Activated CD8-positive, alpha-beta memory T cell treated with anti-CD3 and anti-CD28 coated beads for 24 hours (primary cell): ENCODE measurements around the gene CPA5.

Source experiments
- DNase-seq: peaks from one replicate; pipeline ENCODE4 v3.0.0-alpha.2; 2020

Gene CPA5

DNA sequence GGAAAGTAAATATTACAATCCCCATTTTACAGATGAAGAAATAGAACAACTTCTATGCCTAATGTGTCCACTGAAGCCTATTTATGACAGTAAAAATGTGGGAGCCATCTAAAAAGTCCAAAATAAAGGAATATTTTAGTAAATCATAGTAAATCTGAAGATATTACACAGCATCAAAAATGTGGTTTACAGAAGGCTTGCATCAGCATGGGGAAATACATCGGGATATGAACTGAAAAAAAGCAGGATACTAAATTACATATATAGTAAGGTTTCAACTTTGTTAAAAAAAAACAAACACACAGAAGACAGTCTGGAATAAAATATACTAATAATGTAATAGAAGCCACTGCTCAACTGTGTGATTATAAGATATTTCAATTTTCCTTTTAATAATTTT lies 56.5 kb downstream of the CPA5 start:
- no peak for DNase-seq

DNA sequence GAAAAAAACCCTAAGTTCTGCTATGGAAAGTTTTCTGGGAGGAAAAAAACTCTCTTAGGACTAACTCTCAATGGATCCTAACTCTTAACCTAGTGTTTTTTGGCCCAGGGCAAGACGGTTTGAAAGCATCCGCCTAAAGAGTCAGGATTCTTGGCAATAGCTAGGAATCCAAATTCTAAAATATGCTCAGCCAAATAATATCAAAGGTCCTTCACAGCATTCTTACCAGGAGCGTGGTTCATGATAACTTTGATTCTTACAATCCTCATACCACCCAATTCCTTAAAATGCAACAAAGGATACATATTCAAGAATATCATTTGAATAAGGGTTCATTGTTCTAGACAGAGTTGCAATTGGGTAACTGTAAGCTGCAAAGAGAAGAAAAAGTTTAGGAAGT lies 57.0 kb downstream of the CPA5 start:
- DNase-seq, result no peak

DNA sequence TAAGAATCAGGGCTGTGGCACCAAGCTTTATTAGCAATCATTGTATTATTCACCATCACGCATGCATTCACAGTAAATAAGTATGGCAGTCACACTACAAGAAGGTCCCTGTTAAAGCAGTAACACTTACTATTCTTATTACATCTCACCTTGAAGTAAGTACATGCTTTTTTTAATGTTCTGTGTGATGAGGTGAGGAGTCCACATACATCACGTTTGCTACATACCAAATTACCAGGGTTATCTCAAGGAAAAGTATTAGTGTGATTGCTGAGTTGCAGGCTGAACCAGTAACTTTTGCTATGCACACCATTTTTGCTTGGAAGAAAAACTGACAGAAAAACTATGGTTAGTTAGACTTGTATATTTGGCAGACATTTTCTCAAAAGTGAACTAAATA lies 60.4 kb downstream of the CPA5 start:
- DNase-seq, result no peak

DNA sequence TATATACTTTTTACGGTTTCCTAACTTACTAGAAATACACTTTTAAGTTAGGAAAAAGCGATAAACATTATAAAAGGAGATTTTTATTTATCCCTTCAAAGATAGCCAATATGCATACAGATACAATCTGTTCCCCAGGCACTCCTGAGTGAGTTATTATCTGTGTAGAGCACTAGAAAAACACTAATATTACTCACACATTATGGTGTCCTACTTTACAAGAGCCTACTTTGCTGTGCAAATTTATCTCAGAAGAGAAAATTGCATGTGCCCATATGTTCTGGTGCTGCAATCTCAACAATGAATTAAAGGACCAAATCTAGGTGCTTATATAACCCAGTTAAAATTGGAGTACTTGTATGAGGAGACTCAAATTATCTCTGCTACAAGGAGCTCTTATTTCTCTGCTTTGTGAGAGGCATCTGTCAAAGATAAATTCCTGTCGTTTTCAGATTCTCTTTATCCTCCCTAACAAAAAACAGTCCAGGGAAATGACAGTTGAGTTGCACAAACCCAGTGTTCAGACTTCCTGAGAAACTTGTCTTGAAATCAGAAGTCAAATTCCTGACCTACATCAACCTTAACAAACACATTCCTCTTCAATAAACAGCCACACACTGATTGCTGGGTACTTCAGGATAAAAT lies 64.6 kb downstream of the CPA5 start:
- no peak for DNase-seq

DNA sequence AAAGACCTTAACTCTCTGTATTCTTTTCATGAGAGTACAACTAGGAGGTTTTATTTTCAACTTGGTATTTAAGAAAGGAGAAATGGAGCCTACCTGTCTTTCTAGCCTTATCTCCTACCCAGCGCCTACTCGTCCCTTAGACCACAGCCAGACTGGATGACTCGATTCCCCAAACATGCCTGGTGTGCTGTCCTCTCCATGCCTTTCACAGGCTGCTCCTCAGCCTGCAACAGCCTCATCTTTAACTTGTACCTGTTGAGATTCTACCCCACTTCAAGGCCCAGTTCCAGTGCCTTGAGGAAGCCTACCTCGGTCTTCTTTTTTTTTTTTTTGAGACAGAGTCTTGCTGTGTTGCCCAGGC lies 65.1 kb downstream of the CPA5 start:
- no peak for DNase-seq

DNA sequence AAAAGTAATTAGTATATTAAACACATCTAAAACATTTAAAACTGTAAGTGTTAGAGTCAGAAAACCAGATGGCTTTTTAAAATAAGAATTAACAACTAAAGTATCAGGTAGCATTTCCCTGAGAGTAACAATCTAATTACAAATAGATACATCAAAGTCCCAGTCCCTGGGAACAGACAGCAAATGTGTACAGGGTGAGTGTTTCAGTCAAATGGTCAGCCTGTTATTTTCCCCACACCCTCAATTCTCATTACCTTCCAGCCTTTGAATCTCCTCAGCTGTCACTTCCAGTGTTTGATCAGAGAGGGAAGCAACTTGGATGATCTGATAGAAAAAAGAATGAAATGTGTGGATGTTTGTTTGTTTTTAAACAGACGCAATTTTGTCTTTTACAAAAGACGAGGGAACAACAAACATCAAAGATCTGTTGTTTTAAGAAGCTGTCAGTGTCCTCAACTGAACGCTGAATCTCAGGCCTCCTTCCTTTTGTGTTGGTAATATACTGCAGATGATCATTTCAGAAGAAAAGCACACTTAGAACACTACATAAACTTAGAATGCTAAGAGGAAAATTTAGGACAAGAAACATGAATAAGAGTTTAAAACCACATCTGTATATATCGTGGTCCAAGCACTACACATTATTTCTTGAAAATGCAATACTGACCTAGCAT lies 66.4 kb downstream of the CPA5 start:
- no peak for DNase-seq

DNA sequence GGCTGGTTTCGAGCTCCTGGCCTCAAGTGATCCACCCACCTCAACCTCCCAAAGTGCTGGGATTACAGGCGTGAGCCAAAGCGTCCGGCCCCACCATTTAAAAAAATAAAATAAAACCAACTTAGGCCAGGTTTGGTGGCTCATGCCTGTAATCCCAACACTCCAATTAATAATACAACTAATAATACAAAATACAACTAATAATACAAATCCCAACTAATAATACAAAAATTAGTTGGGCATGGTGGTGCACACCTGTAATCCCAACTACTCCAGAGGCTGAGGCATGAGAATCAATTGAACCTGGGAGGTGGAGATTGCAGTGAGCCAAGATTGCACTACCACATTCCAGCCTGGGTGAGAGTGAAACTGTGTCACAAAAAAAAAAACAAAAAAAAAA lies 68.6 kb downstream of the CPA5 start:
- DNase-seq, result no peak

DNA sequence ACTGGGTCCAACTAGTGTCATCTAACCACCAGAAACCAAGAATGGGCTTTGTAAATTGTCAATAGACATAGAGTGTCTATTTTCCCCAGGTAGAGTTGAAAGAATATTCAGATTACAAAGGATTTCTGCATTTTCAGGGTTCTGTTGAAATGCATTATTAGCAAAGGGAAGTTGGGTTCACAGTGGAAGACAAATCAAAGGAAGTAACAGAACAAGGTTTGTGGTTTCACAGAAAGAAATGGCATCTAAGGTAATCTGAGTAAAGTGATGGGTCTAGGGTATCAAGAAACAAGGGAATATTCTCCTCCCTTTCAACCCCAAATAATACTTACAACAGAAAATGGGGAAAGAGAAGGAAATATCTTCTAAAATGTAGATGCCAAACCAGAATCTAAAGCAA lies 70.4 kb downstream of the CPA5 start:
- no peak for DNase-seq

DNA sequence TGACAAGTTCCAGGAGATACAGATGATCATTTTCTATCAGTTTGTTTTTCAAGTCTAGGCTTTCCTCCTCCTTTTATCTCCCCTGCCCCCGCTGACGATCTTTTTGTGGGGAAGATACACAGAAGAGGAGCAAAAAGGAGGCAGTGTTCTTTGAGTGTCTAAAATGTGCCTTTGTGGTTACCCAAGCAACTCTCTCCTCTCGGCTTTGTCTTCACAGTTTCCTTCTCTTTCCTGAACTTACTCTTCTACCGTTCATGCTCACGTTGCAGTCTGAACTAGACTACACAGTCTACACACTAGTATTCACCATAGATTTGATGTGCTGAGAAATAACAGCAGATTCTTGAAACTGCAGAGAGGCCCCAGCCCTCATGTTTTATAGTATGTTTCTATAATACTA lies 72.6 kb downstream of the CPA5 start:
- DNase-seq, result no peak

DNA sequence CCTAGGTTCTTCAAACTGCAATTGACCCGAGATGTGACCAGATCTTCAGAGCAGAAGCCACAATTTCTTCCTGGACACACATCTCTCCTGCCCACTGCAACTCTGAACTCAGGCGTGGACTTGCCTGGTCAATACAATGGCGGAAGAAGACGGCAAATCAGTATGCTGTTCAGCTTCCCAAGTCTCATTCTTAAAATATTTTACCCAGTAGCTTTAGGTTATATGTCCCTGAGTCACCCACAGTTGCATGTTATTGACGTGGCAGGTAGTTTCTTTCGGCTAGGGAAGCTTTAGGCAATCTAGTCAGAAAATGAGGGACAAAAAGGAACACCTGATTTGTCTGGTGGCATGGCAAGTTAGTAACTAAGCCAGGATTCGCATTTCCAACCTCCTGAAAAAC lies 73.7 kb downstream of the CPA5 start:
- DNase-seq, result no peak
